Keratinocyte (primary cell): ENCODE measurements around the gene AUNIP. TPM values are rescaled to one million over a fixed set of nuclear protein-coding genes. Genes with fewer than 3 reads are reported as not detected.

ENCODE experiments used
- DNase-seq: peaks from one replicate; pipeline ENCODE4 v3.0.0-alpha.2; 2011; ENCODE audit warnings: low read depth, missing footprints, low spot score
- FAIRE-seq: peaks from 2 replicates; lab custom pipeline; 2011; peaks lifted over from hg19 to GRCh38; lab: Jason Lieb, UNC
- H2AFZ ChIP-seq: 2 replicates; pipeline ENCODE4 v1.6.0; 2012; ENCODE audit warnings: low read length, control low read depth, inconsistent platforms; ENCODE audit not compliant: control insufficient read depth
- H3K27ac ChIP-seq: 2 replicates; pipeline ENCODE4 v1.5.1; 2011; ENCODE audit warnings: low read length; ENCODE audit not compliant: control insufficient read depth, insufficient read depth
- H3K27me3 ChIP-seq: 3 replicates; pipeline ENCODE4 v1.6.0; 2011; ENCODE audit warnings: low read length; ENCODE audit not compliant: control insufficient read depth, insufficient read depth; ENCODE audit errors: extremely low read depth
- H3K36me3 ChIP-seq, 2 experiments: 2 replicates in 1 of 2; 3 replicates in 1 of 2; pipeline ENCODE4 v1.5.1; 2011; ENCODE audit warnings: low read length in 2 of 2, mild to moderate bottlenecking in 1 of 2; ENCODE audit not compliant: control insufficient read depth in 2 of 2, insufficient read depth in 2 of 2; ENCODE audit errors: extremely low read depth in 1 of 2
- H3K4me1 ChIP-seq: 3 replicates; pipeline ENCODE4 v1.5.1; 2011; ENCODE audit warnings: low read length; ENCODE audit not compliant: control insufficient read depth, insufficient read depth; ENCODE audit errors: extremely low read depth
- H3K4me2 ChIP-seq: 3 replicates; pipeline ENCODE4 v1.6.0; 2011; ENCODE audit warnings: low read depth, low read length; ENCODE audit not compliant: control insufficient read depth, insufficient read depth; ENCODE audit errors: extremely low read depth
- H3K4me3 ChIP-seq, 3 experiments: fragments of 200-600 bp in 1 of 3; sonication (generic) in 1 of 3; 2 replicates in 2 of 3; 3 replicates in 1 of 3; pipeline ENCODE4 v1.5.1; 2011 to 2016; ENCODE audit warnings: low read length in 3 of 3, mild to moderate bottlenecking in 3 of 3, control low read depth in 2 of 3, inconsistent platforms in 1 of 3, low read depth in 1 of 3, mixed read lengths in 1 of 3, mixed run types in 1 of 3, moderate library complexity in 1 of 3; ENCODE audit not compliant: control insufficient read depth in 2 of 3, insufficient read depth in 2 of 3; ENCODE audit errors: extremely low read depth in 1 of 3
- H3K79me2 ChIP-seq: 2 replicates; pipeline ENCODE4 v1.6.0; 2012; ENCODE audit warnings: low read length; ENCODE audit not compliant: control insufficient read depth, insufficient read depth
- H3K9ac ChIP-seq: 3 replicates; pipeline ENCODE4 v1.6.0; 2011; ENCODE audit warnings: low read length; ENCODE audit not compliant: control insufficient read depth, insufficient read depth; ENCODE audit errors: extremely low read depth
- H3K9me1 ChIP-seq: 3 replicates; pipeline ENCODE4 v1.6.0; 2011; ENCODE audit warnings: low read length; ENCODE audit not compliant: control insufficient read depth, insufficient read depth; ENCODE audit errors: extremely low read depth
- H3K9me3 ChIP-seq: 2 replicates; pipeline ENCODE4 v1.5.1; 2012; ENCODE audit warnings: low read depth, low read length; ENCODE audit not compliant: control insufficient read depth
- H4K20me1 ChIP-seq: 3 replicates; pipeline ENCODE4 v1.6.0; 2011; ENCODE audit warnings: low read length; ENCODE audit not compliant: control insufficient read depth, insufficient read depth; ENCODE audit errors: extremely low read depth
- CTCF ChIP-seq, 3 experiments: IDR thresholded peaks in 1 of 3; conservative IDR thresholded peaks in 1 of 3; optimal IDR thresholded peaks in 1 of 3; 2 replicates in 2 of 3; 3 replicates in 1 of 3; pipeline versions ENCODE3 to v1.5.1; 2011; ENCODE audit warnings: low read length in 3 of 3, mild to moderate bottlenecking in 3 of 3, moderate library complexity in 2 of 3, control low read depth in 1 of 3, inconsistent platforms in 1 of 3; ENCODE audit not compliant: insufficient read depth in 2 of 3; ENCODE audit errors: extremely low read depth in 1 of 3
- EZH2 ChIP-seq: IDR thresholded peaks from one replicate; pipeline ENCODE4 v1.6.1; 2012; ENCODE audit warnings: inconsistent platforms, mild to moderate bottlenecking, low read length, moderate library complexity
- dilution Hi-C: fragments of 300-500 bp; cut with MboI; formaldehyde crosslinking; loops from one replicate; pipeline ENCODE4 v1.7.0; 2020; ENCODE audit warnings: low sequenced_read_pairs; ENCODE audit not compliant: extremely low pct_ligation_motif_present
- polyA plus RNA-seq, 5 experiments: library from polyadenylated mRNA; depleted of rRNA in 3 of 5; stranded (reverse) in 3 of 5; stranded (forward) in 1 of 5; unstranded in 1 of 5; fragments of >200 nt; gene quantifications; 1 replicate in 1 of 5; 2 replicates in 3 of 5; 3 replicates in 1 of 5; pipeline versions ENCODE4 v1.2.1 to v1.2.3, GENCODE V29; 2011 to 2012; ENCODE audit warnings: missing spikeins in 2 of 5, low read depth in 1 of 5, low replicate concordance in 1 of 5

Gene AUNIP
- polyA plus RNA-seq, 1 donor (not counting 4 experiments of a cell fraction or from before 2014, with no cell fraction given), result 9.3 TPM

DNA sequence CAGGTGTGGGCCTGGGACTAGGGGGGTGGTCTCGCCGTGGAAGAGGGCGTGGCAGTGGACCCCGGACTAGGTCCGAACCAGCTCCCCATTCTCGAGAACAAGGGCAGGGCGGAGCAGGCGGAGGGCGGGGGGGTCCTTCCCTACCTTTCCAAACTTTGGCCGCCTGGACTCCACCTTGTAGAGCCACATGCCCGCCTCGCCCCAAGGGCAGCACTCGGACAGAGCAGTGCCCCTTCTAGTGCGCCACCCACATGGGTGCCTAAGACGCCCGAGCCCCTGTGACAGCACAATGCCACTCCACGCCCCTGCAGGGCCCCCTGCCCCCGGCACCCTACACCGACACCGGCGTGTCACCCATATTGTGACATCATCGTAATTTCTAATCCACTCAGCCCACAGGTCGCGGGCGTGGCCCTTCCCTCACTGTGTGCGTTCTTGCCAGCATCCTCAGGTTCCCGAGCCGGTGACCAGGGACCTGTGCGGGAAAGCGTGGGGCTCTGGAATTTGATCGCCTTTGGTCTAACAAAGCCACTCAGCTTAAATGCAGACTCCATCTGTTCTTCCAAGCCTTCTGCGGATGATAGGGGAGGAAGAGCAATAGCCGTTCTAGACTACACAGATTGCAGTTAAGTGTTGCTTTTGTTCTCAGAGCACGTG lies 47.5 kb upstream of the AUNIP start:
- FAIRE-seq (no peak), DNase-seq (no peak)
- Histone ChIP-seq H3K9ac (peak overlapping the region; percentile 31), H3K27ac (no peak overlapping the region), H3K27me3 (no peaks in the 10 kb centered on the region), H3K79me2 (peaks cover 24% of the 10 kb centered on the region), H4K20me1 (no peaks in the 10 kb centered on the region), H2AFZ (peak overlapping the region; percentile 49), H3K9me1 (peaks cover 2% of the 10 kb centered on the region), H3K9me3 (no peaks in the 10 kb centered on the region), H3K4me1 (peaks cover 12% of the 10 kb centered on the region), H3K4me2 (peak overlapping the region; percentile 61), H3K4me3 (peak overlapping the region; percentile 34 to 82 (median 64)), H3K36me3 (peaks cover 0 to 9% of the 10 kb centered on the region in 2 experiments)
- TF ChIP-seq EZH2, result no peak
- dilution Hi-C loops, result no loop called here

GRCh38 chr1:25905680-25906643 lies 46.7 kb upstream of the AUNIP start, which contains the start of gene STMN1:
STMN1 (minus strand) TSS chr1:25906419; CDS start chr1:25904676, 1,743 bp downstream.
- Histone ChIP-seq H3K36me3 (peaks cover 1 to 17% of the 10 kb centered on the region in 2 experiments), H3K27me3 (no peaks in the 10 kb centered on the region), H3K4me2 (peak within 1 kb of the TSS; percentile 93), H3K9me3 (no peaks in the 10 kb centered on the region), H3K4me1 (peaks cover 10% of the 10 kb centered on the region), H2AFZ (peak within 1 kb of the TSS; percentile 87), H3K27ac (peak within 1 kb of the TSS; percentile 87), H4K20me1 (no peaks in the 10 kb centered on the region), H3K79me2 (peaks cover 24% of the 10 kb centered on the region), H3K4me3 (peak within 1 kb of the TSS; percentile 64 to 97 (median 93)), H3K9ac (peak within 1 kb of the TSS; percentile 82), H3K9me1 (peaks cover 2% of the 10 kb centered on the region)
- TF ChIP-seq EZH2 (no peak), CTCF (optimal IDR thresholded peaks at IDR 0.05 in 1 of 3, IDR thresholded peaks at IDR 0.05 in 1 of 3, conservative IDR thresholded peaks at IDR 0.05 in 1 of 3; ENCODE audit: extremely low read depth in 1 of 3, insufficient read depth in 2 of 3, low read length in 3 of 3) (peak in 2 of 3 experiments; percentile 2 to 6)
- dilution Hi-C loops, result no loop called here
- FAIRE-seq (no peak), DNase-seq (no peak)
